Left lung (tissue), 10 donors: ENCODE data around the gene S100PBP. TPM values are rescaled to one million over a fixed set of nuclear protein-coding genes. Genes with fewer than 3 reads are reported as not detected.

Source experiments
- ATAC-seq: fragments of 200-7000 bp; cut with Tn5 transposase; one replicate; pipeline ENCODE4 v1.9.1; 2020; ENCODE audit warnings: moderate library complexity
- DNase-seq, 4 donors: peaks; one replicate each; pipeline ENCODE4 v3.0.0-alpha.2; 2013 to 2020
- H3K27ac ChIP-seq, 2 donors: fragments of 200-600 bp; sonication (generic) in 1 of 2; one replicate each; pipeline versions ENCODE4 v1.5.0 to v1.8.0; 2020 to 2021
- H3K27me3 ChIP-seq, 2 donors: fragments of 200-600 bp; sonication (generic) in 1 of 2; one replicate each; pipeline versions ENCODE4 v1.5.0 to v1.8.0; 2020 to 2021
- H3K36me3 ChIP-seq, 2 donors: fragments of 200-600 bp; sonication (generic) in 1 of 2; one replicate each; pipeline versions ENCODE4 v1.5.0 to v1.8.0; 2020 to 2021
- H3K4me1 ChIP-seq, 2 donors: fragments of 200-600 bp; one replicate each; pipeline ENCODE4 v1.8.0; 2021
- H3K4me3 ChIP-seq, 2 donors: fragments of 200-600 bp; sonication (generic) in 1 of 2; one replicate each; pipeline versions ENCODE4 v1.5.0 to v1.8.0; 2020 to 2021; ENCODE audit warnings: mild to moderate bottlenecking in 1 of 2
- H3K9me3 ChIP-seq, 2 donors: fragments of 200-600 bp; sonication (generic) in 1 of 2; one replicate each; pipeline versions ENCODE4 v1.5.0 to v1.8.0; 2020 to 2021
- CTCF ChIP-seq, 2 donors: fragments of 200-600 bp; sonication (generic) in 1 of 2; IDR thresholded peaks; one replicate each; pipeline versions ENCODE4 v1.5.0 to v1.8.0; 2021; ENCODE audit warnings: antibody characterized with exemption in 2 of 2
- intact Hi-C, 2 donors: fragments of 100-400 bp; cut with DNase I; formaldehyde crosslinking; loops; one replicate each; pipeline versions ENCODE4 v1.11.2 to v1.14.2; 2022
- polyA plus RNA-seq, 6 donors: library from polyadenylated mRNA; unstranded; fragments of 120-200 nt; gene quantifications; one replicate each; pipeline ENCODE4 v1.2.1, GENCODE V29; 2013; ENCODE audit not compliant: insufficient read length in 6 of 6
- total RNA-seq, 2 donors: library from RNA; stranded (reverse); fragmentation: NEBNext Ultra II Directional; extraction: Animal tissue kit (Norgen Biotek cat#: 25700); gene quantifications; one replicate each; pipeline ENCODE4 v1.2.1, GENCODE V29; 2021
- donor health status: DM: no; HTN: yes; CAD: no.
- donor health status: DM: no; HTN: no; CAD: no.

S100PBP gene
- total and polyA plus RNA-seq, 8 donors = 32.3 to 56.5 (median 51.1) TPM

GRCh38 chr1:32887623-32888022 is 70.2 kb downstream of the S100PBP start:
- peaks cover 0 to under 1% of the 10 kb centered on the region in 2 donors for H3K4me1 ChIP-seq
- no peak for TF ChIP-seq CTCF (IDR thresholded peaks at IDR 0.05)
- no peak overlapping the region for H3K4me3 ChIP-seq
- no peak for DNase-seq
- H3K27me3 ChIP-seq = peaks cover 41 to 92% of the 10 kb centered on the region in 2 donors
- ATAC-seq = no peak
- H3K36me3 ChIP-seq = no peaks in the 10 kb centered on the region
- H3K9me3 ChIP-seq = no peaks in the 10 kb centered on the region
- intact Hi-C loops = no loop called here
- no peak overlapping the region for H3K27ac ChIP-seq

DNA sequence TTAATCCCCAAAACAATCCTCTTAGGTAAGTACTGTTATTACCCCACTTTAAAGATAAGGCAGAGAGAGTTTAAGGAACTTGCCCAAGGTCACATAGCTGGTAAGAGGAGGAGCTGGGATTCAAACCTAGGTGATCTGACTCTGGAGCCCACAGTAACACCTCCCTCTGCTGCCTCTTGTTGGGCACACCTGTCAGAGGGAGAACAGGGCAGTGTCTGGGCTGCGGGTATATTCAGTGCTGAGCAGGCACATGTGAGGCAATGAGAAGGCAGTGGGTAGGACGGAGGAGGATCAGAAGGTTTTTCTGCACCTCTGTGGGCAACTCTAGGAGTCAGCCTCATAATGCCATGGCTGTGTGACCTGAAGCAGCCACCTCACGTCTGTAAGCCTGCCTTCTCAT is 70.7 kb downstream of the S100PBP start:
- ATAC-seq = no peak
- peaks cover 0 to 6% of the 10 kb centered on the region in 2 donors for H3K4me1 ChIP-seq
- intact Hi-C loops = no loop called here
- no peaks in the 10 kb centered on the region for H3K9me3 ChIP-seq
- no peak for DNase-seq
- TF ChIP-seq CTCF (IDR thresholded peaks at IDR 0.05) = no peak
- H3K27ac ChIP-seq = no peak overlapping the region
- H3K36me3 ChIP-seq = no peaks in the 10 kb centered on the region
- H3K27me3 ChIP-seq = peaks cover 46 to 94% of the 10 kb centered on the region in 2 donors
- no peak overlapping the region for H3K4me3 ChIP-seq

GRCh38 chr1:32888677-32889420 is 71.4 kb downstream of the S100PBP start:
- H3K27me3 ChIP-seq = peaks cover 48 to 97% of the 10 kb centered on the region in 2 donors
- no peak for TF ChIP-seq CTCF (IDR thresholded peaks at IDR 0.05)
- H3K27ac ChIP-seq = no peak overlapping the region
- peaks cover 0 to 13% of the 10 kb centered on the region in 2 donors for H3K4me1 ChIP-seq
- intact Hi-C loops = no loop called here
- H3K4me3 ChIP-seq = no peak overlapping the region
- H3K9me3 ChIP-seq = no peaks in the 10 kb centered on the region
- DNase-seq = peak in 1 of 4 donors; percentile 67
- no peaks in the 10 kb centered on the region for H3K36me3 ChIP-seq
- no peak for ATAC-seq

DNA sequence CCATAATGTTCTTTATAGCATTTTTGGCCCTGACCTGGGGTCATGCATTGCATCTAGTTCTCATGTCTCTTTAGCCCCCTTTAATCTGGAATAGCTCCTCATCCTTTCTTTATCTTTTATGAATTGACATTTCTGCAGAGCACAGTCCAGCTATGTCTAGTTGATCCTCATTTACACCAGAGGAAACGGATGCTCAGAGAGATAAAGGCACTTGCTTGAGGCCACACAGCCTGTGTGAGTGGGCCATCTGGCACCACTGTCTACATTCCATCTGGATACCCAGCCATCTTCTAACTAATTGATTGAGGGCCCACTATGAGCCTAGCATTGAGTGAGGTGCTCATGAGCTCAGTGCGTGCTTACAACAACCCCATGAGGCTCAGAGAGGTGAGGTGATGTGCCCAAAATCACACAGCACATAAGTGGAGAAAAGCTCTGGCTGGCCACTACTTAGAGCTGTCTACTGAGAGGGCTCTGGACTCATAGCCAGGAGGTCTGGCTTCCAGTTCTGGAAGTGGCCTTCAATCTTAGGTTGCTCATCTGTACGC is 72.4 kb downstream of the S100PBP start:
- DNase-seq (no peak), ATAC-seq (no peak)
- no peak for TF ChIP-seq CTCF (IDR thresholded peaks at IDR 0.05)
- peaks cover 44 to 97% of the 10 kb centered on the region in 2 donors for H3K27me3 ChIP-seq
- peaks cover 0 to 13% of the 10 kb centered on the region in 2 donors for H3K4me1 ChIP-seq
- no peak overlapping the region for H3K4me3 ChIP-seq
- H3K9me3 ChIP-seq = no peaks in the 10 kb centered on the region
- H3K27ac ChIP-seq = no peak overlapping the region
- no peaks in the 10 kb centered on the region for H3K36me3 ChIP-seq
- intact Hi-C loops = no loop called here

GRCh38 chr1:32890516-32891240 is 73.2 kb downstream of the S100PBP start:
- DNase-seq (peak in 1 of 4 donors; percentile 3), ATAC-seq (no peak)
- H3K27me3 ChIP-seq = peaks cover 38 to 95% of the 10 kb centered on the region in 2 donors
- H3K9me3 ChIP-seq = no peaks in the 10 kb centered on the region
- intact Hi-C loops = no loop called here
- H3K4me3 ChIP-seq = no peak overlapping the region
- no peaks in the 10 kb centered on the region for H3K36me3 ChIP-seq
- H3K4me1 ChIP-seq = peaks cover 0 to 13% of the 10 kb centered on the region in 2 donors
- H3K27ac ChIP-seq = no peak overlapping the region
- no peak for TF ChIP-seq CTCF (IDR thresholded peaks at IDR 0.05)
